ACHN (cell line): ENCODE results near the gene AADACL3.

Source experiments
- DNase-seq: peaks from one replicate; pipeline ENCODE4 v3.0.0-alpha.2; 2015
- in situ Hi-C: cut with HindIII; loops from 2 replicates; pipeline ENCODE4 v1.10.0; 2017; ENCODE audit warnings: low sequenced_read_pairs, low pct_ligation_motif_present, low pct_unique_long_range_greater_than_20kb

AADACL3 gene

GRCh38 chr1:12760256-12760795, 44.4 kb downstream of the AADACL3 start:
- no peak for DNase-seq
- in situ Hi-C loops, result no loop called here

GRCh38 chr1:12761781-12762180, 45.9 kb downstream of the AADACL3 start:
- in situ Hi-C loops, result no loop called here
- no peak for DNase-seq

DNA sequence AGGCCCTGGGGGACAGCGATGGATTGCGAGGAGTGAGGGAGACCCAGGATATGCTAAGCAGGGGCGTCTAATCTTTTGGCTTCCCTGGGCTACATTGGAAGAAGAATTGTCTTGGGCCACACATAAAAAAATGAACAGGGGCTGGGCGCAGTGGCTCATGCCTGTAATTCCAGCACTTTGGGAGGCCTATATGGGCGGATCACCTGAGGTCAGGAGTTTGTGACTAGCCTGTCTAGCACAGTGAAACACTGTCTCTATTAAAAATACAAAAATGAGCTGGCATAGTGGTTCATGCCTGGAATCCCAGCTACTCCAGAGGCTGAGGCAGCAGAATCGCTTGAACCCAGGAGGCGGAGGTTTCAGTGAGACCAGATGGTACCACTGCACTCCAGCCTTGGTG, 46.9 kb downstream of the AADACL3 start:
- in situ Hi-C loops, result no loop called here
- DNase-seq, result no peak

- in situ Hi-C loops, result no loop called here
- DNase-seq, result no peak
Observed at GRCh38 chr1:12763479-12763878, 47.6 kb downstream of the AADACL3 start.

- no peak for DNase-seq
- in situ Hi-C loops, result no loop called here
Observed at GRCh38 chr1:12764016-12764415, 48.1 kb downstream of the AADACL3 start.

GRCh38 chr1:12769031-12769430, 53.1 kb downstream of the AADACL3 start:
- in situ Hi-C loops, result no loop called here

DNA sequence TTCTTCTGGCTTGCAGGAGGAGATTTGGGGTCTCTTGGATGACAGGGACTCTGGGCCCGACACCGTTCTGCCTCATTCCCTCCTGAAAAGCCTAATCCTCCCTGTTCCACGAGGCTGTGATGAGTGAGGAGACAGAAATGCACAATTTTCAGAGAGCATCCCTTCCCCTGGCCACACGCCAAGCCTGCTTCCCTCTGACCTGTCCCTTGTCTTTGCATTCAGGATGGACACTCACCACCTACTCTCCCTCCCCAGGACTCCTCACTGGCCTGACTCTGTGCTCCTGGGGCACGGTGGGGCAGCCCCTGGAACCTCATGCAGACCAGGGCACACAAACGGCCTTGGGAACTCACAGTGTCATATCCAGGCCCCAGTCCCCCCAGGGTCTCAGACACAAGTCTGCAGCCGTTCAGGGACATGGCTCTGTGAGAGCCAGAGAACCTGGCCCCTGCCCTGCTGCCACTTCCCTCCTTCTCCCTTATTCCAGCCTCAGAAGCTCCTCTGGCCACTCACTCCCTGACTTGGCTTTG, 54.1 kb downstream of the AADACL3 start:
- in situ Hi-C loops, result no loop called here
- DNase-seq, result no peak

More at GRCh38 chr1:12769031-12769430, 53.1 kb downstream of the AADACL3 start:
- no peak for DNase-seq

- in situ Hi-C loops, result no loop called here
- no peak for DNase-seq
Observed at GRCh38 chr1:12770620-12771019, 54.7 kb downstream of the AADACL3 start.

DNA sequence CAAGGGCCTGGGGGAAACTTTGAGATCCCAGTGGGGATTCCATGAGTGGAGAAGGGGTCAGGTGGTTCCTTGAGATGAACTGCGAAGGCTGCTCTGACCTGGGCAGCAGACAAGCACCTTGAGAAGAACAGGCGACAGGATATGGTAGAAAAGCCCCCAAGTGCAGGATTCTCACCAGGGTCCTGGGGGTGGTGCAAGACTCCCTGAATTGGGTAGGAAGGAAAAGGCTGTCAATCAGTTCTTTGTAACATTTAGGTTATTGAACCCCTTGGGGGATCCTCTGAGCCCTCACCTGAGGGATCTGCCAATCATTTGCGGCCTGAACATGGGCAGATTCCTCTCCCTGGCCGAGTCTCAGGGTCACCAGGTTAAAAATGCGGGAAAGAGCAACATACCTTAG, 55.3 kb downstream of the AADACL3 start:
- in situ Hi-C loops, result no loop called here
- DNase-seq, result no peak

- DNase-seq, result no peak
- in situ Hi-C loops, result no loop called here
Observed at GRCh38 chr1:12772520-12772919, 56.6 kb downstream of the AADACL3 start.

DNA sequence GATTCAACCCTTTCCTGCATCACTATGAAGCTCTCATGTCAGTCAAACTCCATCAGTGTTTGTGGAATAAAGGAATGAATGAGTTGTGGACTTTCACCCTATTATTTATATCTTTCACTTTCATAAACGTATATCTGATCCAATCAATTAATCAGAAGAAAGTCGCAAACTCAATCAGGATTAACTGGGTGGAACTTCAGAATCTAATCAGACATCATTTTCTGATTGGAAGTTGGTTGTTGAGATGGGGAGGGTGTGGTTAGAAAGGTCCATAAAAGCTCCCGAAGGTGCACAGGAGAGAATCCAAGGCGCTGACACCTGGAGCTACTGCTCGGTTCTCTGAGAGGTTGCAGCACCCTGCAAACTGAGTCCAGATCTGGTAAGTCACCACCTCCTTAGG, 57.5 kb downstream of the AADACL3 start, which contains the start of gene PRAMEF12:
Gene PRAMEF12 (plus strand): TSS at position 301 of the 400 bp plus-strand sequence. CDS start 1,130 bp downstream, outside the sequence.
- no peak for DNase-seq
- in situ Hi-C loops, result no loop called here

GRCh38 chr1:12774801-12775345, 59.0 kb downstream of the AADACL3 start:
- DNase-seq, result no peak
- in situ Hi-C loops, result no loop called here

DNA sequence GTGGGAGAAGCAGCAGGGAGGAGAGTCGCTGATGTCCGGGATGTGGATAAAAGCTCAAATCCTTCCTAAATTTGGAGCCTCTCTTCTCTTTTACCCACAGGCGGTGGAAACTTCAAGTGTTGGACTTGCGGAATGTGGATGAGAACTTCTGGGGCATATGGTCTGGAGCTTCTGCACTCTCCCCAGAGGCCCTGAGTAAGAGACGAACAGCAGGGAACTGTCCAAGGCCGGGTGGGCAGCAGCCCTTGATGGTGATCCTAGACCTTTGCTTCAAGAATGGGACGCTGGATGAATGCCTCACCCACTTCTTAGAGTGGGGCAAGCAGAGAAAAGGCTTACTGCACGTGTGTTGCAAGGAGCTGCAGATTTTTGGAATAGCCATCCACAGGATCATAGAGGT, 59.5 kb downstream of the AADACL3 start:
- DNase-seq, result no peak
- in situ Hi-C loops, result no loop called here

GRCh38 chr1:12776801-12777557, 61.1 kb downstream of the AADACL3 start:
- DNase-seq, result no peak
- in situ Hi-C loops, result no loop called here
